MM.1S (cell line): ENCODE measurements around the gene DIO1.

ENCODE experiments used
- EZH2phosphoT487 ChIP-seq: fragments of 300-600 bp; sonication (generic); IDR thresholded peaks from 2 replicates; pipeline ENCODE4 v1.6.1; 2018; ENCODE audit warnings: antibody characterized with exemption, low read length
- TF ChIP-seq, protein P1 (sequence below): fragments of 300-600 bp; sonication (generic); IDR thresholded peaks from 2 replicates; pipeline ENCODE4 v1.5.1; 2016; ENCODE audit warnings: antibody characterized with exemption, low read length, mixed read lengths

DNA sequence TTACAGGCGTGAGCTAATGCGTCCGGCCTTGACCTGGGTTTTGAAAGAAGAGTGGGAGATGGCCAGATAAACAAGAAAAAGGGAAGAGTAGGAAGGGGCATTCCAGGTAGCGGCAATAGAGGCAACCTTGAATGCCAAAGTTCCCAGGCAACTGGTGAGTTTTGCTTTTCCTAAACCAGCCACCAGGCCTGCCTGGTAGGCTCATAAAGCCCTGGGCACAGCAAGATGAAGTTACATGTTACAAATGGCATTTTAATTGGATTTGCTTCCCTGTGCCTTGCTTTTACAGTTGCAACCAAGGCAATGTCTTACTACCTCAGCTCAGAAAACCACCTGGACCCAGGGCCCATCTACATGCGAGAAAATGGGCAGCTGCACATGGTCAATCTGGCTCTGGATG lies 57.7 kb downstream of the DIO1 start:
- TF ChIP-seq, protein P1, sequence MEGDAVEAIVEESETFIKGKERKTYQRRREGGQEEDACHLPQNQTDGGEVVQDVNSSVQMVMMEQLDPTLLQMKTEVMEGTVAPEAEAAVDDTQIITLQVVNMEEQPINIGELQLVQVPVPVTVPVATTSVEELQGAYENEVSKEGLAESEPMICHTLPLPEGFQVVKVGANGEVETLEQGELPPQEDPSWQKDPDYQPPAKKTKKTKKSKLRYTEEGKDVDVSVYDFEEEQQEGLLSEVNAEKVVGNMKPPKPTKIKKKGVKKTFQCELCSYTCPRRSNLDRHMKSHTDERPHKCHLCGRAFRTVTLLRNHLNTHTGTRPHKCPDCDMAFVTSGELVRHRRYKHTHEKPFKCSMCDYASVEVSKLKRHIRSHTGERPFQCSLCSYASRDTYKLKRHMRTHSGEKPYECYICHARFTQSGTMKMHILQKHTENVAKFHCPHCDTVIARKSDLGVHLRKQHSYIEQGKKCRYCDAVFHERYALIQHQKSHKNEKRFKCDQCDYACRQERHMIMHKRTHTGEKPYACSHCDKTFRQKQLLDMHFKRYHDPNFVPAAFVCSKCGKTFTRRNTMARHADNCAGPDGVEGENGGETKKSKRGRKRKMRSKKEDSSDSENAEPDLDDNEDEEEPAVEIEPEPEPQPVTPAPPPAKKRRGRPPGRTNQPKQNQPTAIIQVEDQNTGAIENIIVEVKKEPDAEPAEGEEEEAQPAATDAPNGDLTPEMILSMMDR: no peak
- no peak for TF ChIP-seq EZH2phosphoT487
